Prostate gland (tissue), 2 donors: Measurements from ENCODE around the gene DSTYK. TPM values are rescaled to one million over a fixed set of nuclear protein-coding genes. Genes with fewer than 3 reads are reported as not detected.

ENCODE experiments used
- DNase-seq: peaks from one replicate; pipeline ENCODE4 v3.0.0-alpha.2; 2019; ENCODE audit warnings: low spot score
- H3K27ac ChIP-seq, 2 donors: fragments of 200-600 bp; sonication (generic); 2 replicates each; pipeline ENCODE4 v1.5.1; 2017 to 2019
- H3K27me3 ChIP-seq: fragments of 200-600 bp; sonication (generic); replicated peaks from 2 replicates; pipeline ENCODE4 v1.5.1; 2019; ENCODE audit not compliant: insufficient read depth
- H3K36me3 ChIP-seq, 2 donors: fragments of 200-600 bp; sonication (generic); 1 replicate in 1 of 2; 2 replicates in 1 of 2; pipeline versions ENCODE4 v1.5.1 to v1.8.1; 2017 to 2019
- H3K4me1 ChIP-seq: fragments of 200-600 bp; sonication (generic); replicated peaks from 2 replicates; pipeline ENCODE4 v1.5.1; 2019
- H3K4me3 ChIP-seq, 2 donors: fragments of 200-600 bp; sonication (generic); 2 replicates each; pipeline ENCODE4 v1.5.1; 2017 to 2019
- H3K9me3 ChIP-seq: fragments of 200-600 bp; sonication (generic); 2 replicates; pipeline ENCODE4 v1.5.1; 2017
- CTCF ChIP-seq, 4 experiments: fragments of 200-600 bp in 2 of 4; fragments of 450-650 bp in 2 of 4; sonication (generic) in 2 of 4; IDR thresholded peaks; 1 replicate in 3 of 4; 2 replicates in 1 of 4; pipeline ENCODE4 v1.5.1; 2016 to 2019; ENCODE audit warnings: antibody characterized with exemption in 4 of 4, mild to moderate bottlenecking in 2 of 4, moderate library complexity in 2 of 4
- POLR2A ChIP-seq: fragments of 450-650 bp; IDR thresholded peaks from one replicate; pipeline ENCODE4 v1.6.1; 2016; ENCODE audit warnings: antibody characterized with exemption, mild to moderate bottlenecking
- POLR2AphosphoS5 ChIP-seq: sonication (generic); formaldehyde crosslinking; IDR thresholded peaks from one replicate; pipeline ENCODE4 v1.6.1; 2017; ENCODE audit warnings: antibody characterized with exemption
- WGBS: methylation state at CpG from one replicate; pipeline ENCODE4 v1.1.5; 2018; 5-methylcytosine and 5-hydroxymethylcytosine counted together
- intact Hi-C: fragments of 100-400 bp; cut with DNase I; formaldehyde crosslinking; loops from one replicate; pipeline ENCODE4 v1.14.2; 2022
- total RNA-seq, 2 donors: library from RNA; depleted of rRNA; stranded (reverse); fragments of >200 nt; gene quantifications; one replicate each; pipeline ENCODE4 v1.1.0, GENCODE V29; 2016

The DSTYK gene
- total RNA-seq, 2 donors from 2014 or later, result 9.7 to 16.9 TPM

- Histone ChIP-seq H3K9me3 (no peaks in the 10 kb centered on the region), H3K4me1 (no peaks in the 10 kb centered on the region), H3K27me3 (no peaks in the 10 kb centered on the region), H3K36me3 (no peaks in the 10 kb centered on the region), H3K27ac (no peak overlapping the region), H3K4me3 (no peak overlapping the region)
- TF ChIP-seq POLR2AphosphoS5 (no peak), POLR2A (no peak), CTCF (IDR thresholded peaks at IDR 0.05) (no peak)
- no peak for DNase-seq
- 56% methylated on average over 2 of the region's 2 CpGs for WGBS
- intact Hi-C loops, result no loop called here
Observed at GRCh38 chr1:205188098-205188497, 23.4 kb downstream of the DSTYK start.

- DNase-seq, result no peak
- H3K27ac ChIP-seq, result no peak overlapping the region
- no peaks in the 10 kb centered on the region for H3K27me3 ChIP-seq
- H3K4me1 ChIP-seq, result no peaks in the 10 kb centered on the region
- H3K36me3 ChIP-seq, result no peaks in the 10 kb centered on the region
- H3K4me3 ChIP-seq, result no peak overlapping the region
- intact Hi-C loops, result no loop called here
- no peaks in the 10 kb centered on the region for H3K9me3 ChIP-seq
- 93% methylated on average over 10 of the region's 10 CpGs for WGBS
- TF ChIP-seq POLR2AphosphoS5 (no peak), CTCF (IDR thresholded peaks at IDR 0.05) (no peak), POLR2A (no peak)
Observed at GRCh38 chr1:205187420-205187819, 24.1 kb downstream of the DSTYK start.

GRCh38 chr1:205186191-205186590, 25.3 kb downstream of the DSTYK start:
- H3K36me3 ChIP-seq, result no peaks in the 10 kb centered on the region
- no peaks in the 10 kb centered on the region for H3K4me1 ChIP-seq
- H3K4me3 ChIP-seq, result no peak overlapping the region
- H3K27ac ChIP-seq, result no peak overlapping the region
- no peaks in the 10 kb centered on the region for H3K9me3 ChIP-seq
- intact Hi-C loops, result no loop called here
- no peak for TF ChIP-seq POLR2AphosphoS5
- TF ChIP-seq POLR2A, result no peak
- TF ChIP-seq CTCF (IDR thresholded peaks at IDR 0.05), result no peak
- no peak for DNase-seq
- H3K27me3 ChIP-seq, result no peaks in the 10 kb centered on the region

DNA sequence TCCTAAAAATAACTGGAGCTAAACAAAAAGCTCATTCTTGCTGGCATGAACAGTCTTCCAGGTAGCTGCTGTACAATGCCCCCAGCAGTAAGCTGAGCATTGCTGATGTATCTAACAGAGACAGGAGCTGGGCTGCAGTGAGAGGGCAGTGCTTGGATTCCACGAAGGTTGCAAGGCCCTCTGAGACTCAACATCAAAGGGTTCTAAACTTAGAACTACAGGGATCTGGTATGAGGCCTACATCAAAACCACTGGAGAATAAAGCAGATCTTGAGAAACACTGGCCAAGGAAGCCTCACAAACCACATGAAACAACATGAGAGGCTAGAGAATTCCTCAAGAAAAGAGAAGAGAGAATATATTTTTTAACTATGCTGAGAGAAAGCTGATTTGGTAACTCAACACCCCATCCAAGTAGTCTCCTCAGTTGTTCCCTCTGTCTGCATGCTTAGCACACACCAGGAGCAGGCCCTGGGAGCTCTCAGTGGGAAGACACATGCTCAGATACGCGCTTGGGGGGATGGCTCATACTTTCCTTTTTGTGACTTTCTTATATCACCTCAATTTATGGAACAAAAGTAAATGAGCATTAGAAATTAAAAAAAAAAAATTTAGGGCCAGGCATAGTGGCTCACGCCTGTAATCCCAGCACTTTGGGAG, 27.7 kb downstream of the DSTYK start:
- 66% methylated on average over 4 of the region's 4 CpGs for WGBS

More for the DNA sequence above, 27.7 kb downstream of the DSTYK start:
- Histone ChIP-seq H3K4me3 (no peak overlapping the region), H3K27me3 (no peaks in the 10 kb centered on the region), H3K27ac (no peak overlapping the region), H3K9me3 (no peaks in the 10 kb centered on the region), H3K4me1 (no peaks in the 10 kb centered on the region), H3K36me3 (no peaks in the 10 kb centered on the region)
- intact Hi-C loops, result no loop called here
- DNase-seq, result no peak
- TF ChIP-seq CTCF (IDR thresholded peaks at IDR 0.05) (no peak), POLR2A (no peak), POLR2AphosphoS5 (no peak)
